Stimulated activated CD8-positive, alpha-beta memory T cell treated with anti-CD3 and anti-CD28 coated beads, Interleukin-4, amount 100 ng/mL, for 24 hours (primary cell): ENCODE results near the gene CFAP69.
"Not testable (repeated sequence)": the region's sequence is repeated elsewhere in the genome, so short reads cannot be mapped to it uniquely, and the experiment has no call there.

ENCODE experiments used
- DNase-seq: peaks from one replicate; pipeline ENCODE4 v3.0.0-alpha.2; 2020; ENCODE audit warnings: low read depth

CFAP69 gene

GRCh38 chr7:90345016-90345415 is 100.0 kb downstream of the CFAP69 start:
- DNase-seq: no peak

- no peak for DNase-seq
These were observed 100.8 kb downstream of the CFAP69 start for GRCh38 chr7:90345595-90346335.

GRCh38 chr7:90346336-90347125 is 101.6 kb downstream of the CFAP69 start, which contains the start of gene GTPBP10:
Gene GTPBP10, plus strand, starts transcription at chr7:90346716. Its CDS starts 26 bp downstream, at chr7:90346742.
- peak; percentile 94 for DNase-seq

- DNase-seq: no peak
These were observed 102.8 kb downstream of the CFAP69 start for GRCh38 chr7:90347759-90348158.

- no peak for DNase-seq
These were observed 104.3 kb downstream of the CFAP69 start for GRCh38 chr7:90349305-90349704.

GRCh38 chr7:90350032-90350431 is 105.1 kb downstream of the CFAP69 start:
- DNase-seq: not testable (repeated sequence)

GRCh38 chr7:90351987-90352386 is 107.0 kb downstream of the CFAP69 start:
- no peak for DNase-seq
